NCI-H82 (cell line): ENCODE measurements around the gene ITPR3.
A peak's percentile ranks its signal among the peaks of the same experiment; 100 is the strongest.

ENCODE experiments used
- DNase-seq: peaks from one replicate; lab custom pipeline; 2025; lab: John Stamatoyannopoulos, UW

The ITPR3 gene

GRCh38 chr6:33638556-33638955 is 17.4 kb downstream of the ITPR3 start:
- no peak for DNase-seq

GRCh38 chr6:33639559-33639958 is 18.4 kb downstream of the ITPR3 start:
- DNase-seq: no peak

- DNase-seq: no peak
Measured at GRCh38 chr6:33640361-33640760, 19.2 kb downstream of the ITPR3 start.

GRCh38 chr6:33641144-33641543 is 20.0 kb downstream of the ITPR3 start:
- peak; percentile 28 for DNase-seq

GRCh38 chr6:33641602-33642001 is 20.5 kb downstream of the ITPR3 start:
- DNase-seq: no peak

- no peak for DNase-seq
Measured at GRCh38 chr6:33642897-33643296, 21.8 kb downstream of the ITPR3 start.

GRCh38 chr6:33651403-33651802 is 30.3 kb downstream of the ITPR3 start:
- DNase-seq: no peak

GRCh38 chr6:33652002-33652401 is 30.9 kb downstream of the ITPR3 start:
- no peak for DNase-seq

- DNase-seq: no peak
Measured at GRCh38 chr6:33654831-33655554, 33.9 kb downstream of the ITPR3 start.

GRCh38 chr6:33656844-33657243 is 35.7 kb downstream of the ITPR3 start:
- no peak for DNase-seq

- no peak for DNase-seq
Measured at GRCh38 chr6:33658982-33659689, 38.0 kb downstream of the ITPR3 start.

- no peak for DNase-seq
Measured at GRCh38 chr6:33659986-33660385, 38.9 kb downstream of the ITPR3 start.

- DNase-seq: no peak
Measured at GRCh38 chr6:33661106-33661838, 40.1 kb downstream of the ITPR3 start.

- no peak for DNase-seq
Measured at GRCh38 chr6:33662318-33662717, 41.2 kb downstream of the ITPR3 start.

GRCh38 chr6:33663028-33663427 is 41.9 kb downstream of the ITPR3 start:
- no peak for DNase-seq

- no peak for DNase-seq
Measured at GRCh38 chr6:33663727-33664449, 42.8 kb downstream of the ITPR3 start.

GRCh38 chr6:33664506-33665057 is 43.5 kb downstream of the ITPR3 start:
- no peak for DNase-seq

GRCh38 chr6:33665957-33666356 is 44.8 kb downstream of the ITPR3 start:
- DNase-seq: no peak

GRCh38 chr6:33667072-33667471 is 46.0 kb downstream of the ITPR3 start:
- no peak for DNase-seq

GRCh38 chr6:33667776-33668175 is 46.7 kb downstream of the ITPR3 start:
- DNase-seq: no peak

GRCh38 chr6:33668328-33668727 is 47.2 kb downstream of the ITPR3 start:
- no peak for DNase-seq

GRCh38 chr6:33668914-33669313 is 47.8 kb downstream of the ITPR3 start:
- DNase-seq: no peak
